G401 (cell line): Measurements from ENCODE around the gene SLCO4C1. TPM values are rescaled to one million over a fixed set of nuclear protein-coding genes. Genes with fewer than 3 reads are reported as not detected.

ENCODE experiments used
- DNase-seq: peaks from one replicate; pipeline ENCODE4 v3.0.0-alpha.2; 2015; ENCODE audit warnings: low spot score
- in situ Hi-C: cut with HindIII; loops from 2 replicates; pipeline ENCODE4 v1.10.0; 2016; ENCODE audit warnings: low sequenced_read_pairs, mixed read lengths
- total RNA-seq: library from RNA; depleted of rRNA; stranded (reverse); fragments of >200 nt; shearing (Covaris generic); gene quantifications from 2 replicates; pipeline ENCODE4 v1.2.3, GENCODE V29; 2014

Gene SLCO4C1
- total RNA-seq, 1 experiment from 2014 or later: not detected

DNA sequence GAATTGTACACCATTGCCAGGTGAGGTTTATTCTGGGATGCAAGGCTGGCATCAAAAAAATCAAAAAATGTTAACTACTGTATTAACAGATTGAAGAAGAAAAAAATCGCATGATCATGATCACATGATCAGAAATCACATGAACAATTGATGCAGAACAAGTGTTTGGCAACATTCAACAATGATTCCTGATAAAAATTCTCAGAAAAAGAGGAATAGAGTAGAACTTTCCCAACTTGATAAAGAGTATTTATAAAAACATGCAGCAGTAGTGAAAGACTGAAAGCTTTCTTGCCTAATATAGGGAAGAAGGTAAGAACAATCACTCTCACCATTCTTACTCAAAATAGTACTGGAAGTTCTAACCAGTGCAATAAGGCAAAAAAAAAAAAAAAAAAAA lies 16.4 kb downstream of the SLCO4C1 start:
- DNase-seq: no peak
- in situ Hi-C loops: no loop called here

DNA sequence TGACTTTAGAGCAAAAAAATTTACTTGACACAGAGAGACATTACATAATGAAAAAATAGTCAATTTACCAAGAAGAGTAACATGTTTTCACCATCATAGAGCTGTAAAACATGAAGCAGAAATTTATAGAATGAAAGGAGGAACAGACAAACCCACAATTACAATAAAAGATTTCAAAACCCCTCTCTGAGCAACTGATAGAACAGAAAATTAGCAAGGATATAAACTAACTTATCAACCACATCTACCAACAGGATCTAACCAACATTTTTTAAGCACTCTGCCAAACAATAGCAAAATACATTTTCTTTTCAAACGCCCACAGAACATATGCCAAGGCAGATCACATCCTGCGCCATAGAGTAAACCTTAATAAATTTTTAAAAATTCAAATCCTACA lies 17.9 kb downstream of the SLCO4C1 start:
- DNase-seq: no peak
- in situ Hi-C loops: no loop called here

DNA sequence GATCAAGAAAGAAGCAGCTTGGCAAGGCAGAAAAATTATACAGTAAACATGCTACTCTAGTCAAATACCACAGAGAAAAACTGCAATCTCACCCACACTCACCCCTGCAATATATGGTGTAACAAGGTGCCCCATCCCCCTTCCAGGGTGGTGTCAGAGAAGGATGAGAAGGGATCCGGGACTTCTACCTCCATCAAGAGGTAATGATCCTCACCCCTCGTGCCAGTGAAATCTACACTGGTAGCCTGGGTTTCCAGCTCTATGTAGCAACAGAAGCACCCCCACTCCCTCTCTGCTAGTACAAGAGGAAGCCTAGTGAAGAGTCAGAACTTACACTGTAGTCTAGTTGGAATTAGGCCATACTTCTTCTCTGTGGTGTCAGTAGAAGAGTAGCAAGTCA lies 18.9 kb downstream of the SLCO4C1 start:
- DNase-seq: no peak
- in situ Hi-C loops: no loop called here

DNA sequence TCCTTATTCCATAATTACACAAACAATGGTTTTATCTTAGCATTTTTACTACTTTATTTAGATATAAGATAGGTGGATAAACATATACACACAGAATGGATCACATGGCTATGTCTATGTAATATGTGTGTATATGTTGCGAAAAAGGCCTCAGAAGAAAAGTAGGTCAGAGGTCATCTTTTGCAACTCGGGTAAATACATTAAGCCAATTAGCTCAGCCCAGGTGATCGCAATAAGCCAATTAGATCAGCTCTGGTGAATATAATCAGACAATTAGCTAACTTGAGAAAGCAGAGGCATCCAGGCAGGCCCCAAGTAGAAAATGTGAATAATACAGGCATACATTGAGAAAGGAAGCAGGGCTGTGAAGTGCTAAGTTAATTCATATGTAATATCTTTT lies 24.3 kb downstream of the SLCO4C1 start:
- no peak for DNase-seq
- in situ Hi-C loops: no loop called here

DNA sequence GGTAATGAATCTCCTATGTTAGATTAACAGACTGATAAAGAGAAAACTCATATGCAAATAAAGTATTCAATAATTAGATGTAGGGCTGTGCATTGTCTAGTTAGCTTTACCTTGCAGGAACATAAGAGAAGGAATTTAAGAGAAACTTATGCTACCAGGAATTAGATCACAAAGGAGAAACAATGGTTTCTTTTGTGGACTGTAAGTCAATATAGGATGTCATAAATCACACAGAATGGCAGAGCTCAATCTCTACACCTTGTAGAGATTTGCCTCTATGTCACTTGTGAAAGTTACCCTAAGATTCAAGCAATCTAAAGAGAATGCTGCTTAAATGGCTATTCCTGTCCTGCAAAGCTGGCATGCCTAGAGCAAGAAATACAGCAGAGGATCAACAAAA lies 26.0 kb downstream of the SLCO4C1 start:
- in situ Hi-C loops: no loop called here
- DNase-seq: no peak

DNA sequence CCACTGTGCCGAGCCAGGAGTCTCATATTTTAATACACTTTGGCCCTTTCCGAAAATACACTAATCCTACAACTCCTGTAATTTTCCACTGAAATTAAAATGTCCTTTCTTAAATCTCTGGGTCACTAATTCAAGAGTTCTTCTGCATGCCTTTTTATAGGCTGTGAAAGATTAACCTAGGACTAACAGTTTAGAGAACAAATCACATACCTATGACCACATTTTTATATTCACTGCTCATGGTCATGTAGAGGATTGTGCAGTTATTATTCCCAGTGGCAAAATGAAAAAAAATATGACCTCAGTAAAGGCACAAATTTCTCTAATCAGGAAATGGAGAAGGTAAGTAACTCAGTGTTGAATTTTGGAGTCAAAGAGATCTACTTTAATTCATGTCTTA lies 33.4 kb downstream of the SLCO4C1 start:
- DNase-seq: no peak
- in situ Hi-C loops: no loop called here

DNA sequence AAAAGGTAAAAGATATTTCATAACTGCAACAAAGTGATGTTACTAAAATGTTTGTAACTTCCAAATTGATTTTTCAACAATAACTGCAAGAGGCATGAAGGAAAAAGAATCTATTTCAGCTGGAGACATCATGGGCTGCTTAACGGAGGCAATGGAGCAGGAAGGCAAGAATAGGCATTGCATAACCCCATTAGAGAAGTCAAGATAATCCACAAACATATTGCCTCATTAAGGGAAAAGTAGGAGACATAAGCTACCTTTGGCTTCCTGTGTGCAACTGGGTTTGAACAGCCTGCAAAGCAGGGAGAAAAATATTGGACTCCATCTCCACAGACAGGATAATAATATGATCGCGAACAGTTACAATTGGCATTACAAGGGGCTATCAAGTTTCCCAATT lies 46.7 kb downstream of the SLCO4C1 start:
- in situ Hi-C loops: no loop called here

DNA sequence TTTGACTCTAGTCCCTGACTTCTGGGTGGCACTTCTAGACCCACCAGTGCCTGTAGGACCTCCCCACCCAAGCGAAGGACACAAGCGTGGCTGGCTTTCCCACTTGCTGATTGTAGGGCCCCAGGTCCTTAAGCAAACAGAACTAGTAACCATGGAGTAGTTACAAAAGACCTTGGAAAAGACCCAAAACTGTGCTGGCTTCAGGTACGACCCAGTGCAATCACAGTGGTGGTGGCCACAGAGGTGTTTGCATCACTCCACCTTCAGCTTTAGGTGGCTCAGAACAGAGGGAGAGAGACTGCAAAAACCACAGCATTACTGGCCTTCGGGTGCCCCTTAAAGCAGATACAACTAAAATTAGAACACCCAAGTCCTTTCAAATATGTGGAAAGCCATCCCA lies 52.9 kb downstream of the SLCO4C1 start:
- in situ Hi-C loops: no loop called here
- no peak for DNase-seq

More for the DNA sequence above, 46.7 kb downstream of the SLCO4C1 start:
- no peak for DNase-seq

DNA sequence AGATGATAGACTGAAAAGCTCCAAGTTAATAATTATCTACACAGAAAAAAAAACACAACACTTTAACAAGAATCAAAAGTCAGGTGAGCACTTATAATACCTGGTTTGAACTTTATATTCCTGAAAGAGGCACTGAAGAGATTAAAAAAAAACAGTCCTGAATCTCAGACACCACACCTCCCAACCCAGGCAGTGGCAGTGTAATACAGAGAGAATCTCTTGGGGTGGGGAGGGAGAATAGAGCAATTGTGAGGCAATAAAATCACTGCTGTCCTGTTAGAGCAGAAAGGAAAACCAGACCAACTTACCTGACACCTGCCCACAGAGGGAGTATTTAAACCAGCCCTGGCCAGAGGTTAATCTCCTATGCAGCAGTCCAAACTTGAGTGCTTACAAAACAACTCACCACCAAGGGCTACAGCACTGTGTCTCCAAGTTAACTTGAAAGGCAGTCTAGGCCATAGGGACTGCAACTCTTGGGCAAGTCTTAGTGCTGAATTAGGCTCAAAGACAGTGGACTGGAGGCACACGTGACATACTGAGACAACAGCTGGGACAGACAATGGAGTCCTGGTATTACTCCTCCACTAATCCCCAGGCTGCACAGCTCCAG lies 54.2 kb downstream of the SLCO4C1 start:
- DNase-seq: no peak
- in situ Hi-C loops: no loop called here

DNA sequence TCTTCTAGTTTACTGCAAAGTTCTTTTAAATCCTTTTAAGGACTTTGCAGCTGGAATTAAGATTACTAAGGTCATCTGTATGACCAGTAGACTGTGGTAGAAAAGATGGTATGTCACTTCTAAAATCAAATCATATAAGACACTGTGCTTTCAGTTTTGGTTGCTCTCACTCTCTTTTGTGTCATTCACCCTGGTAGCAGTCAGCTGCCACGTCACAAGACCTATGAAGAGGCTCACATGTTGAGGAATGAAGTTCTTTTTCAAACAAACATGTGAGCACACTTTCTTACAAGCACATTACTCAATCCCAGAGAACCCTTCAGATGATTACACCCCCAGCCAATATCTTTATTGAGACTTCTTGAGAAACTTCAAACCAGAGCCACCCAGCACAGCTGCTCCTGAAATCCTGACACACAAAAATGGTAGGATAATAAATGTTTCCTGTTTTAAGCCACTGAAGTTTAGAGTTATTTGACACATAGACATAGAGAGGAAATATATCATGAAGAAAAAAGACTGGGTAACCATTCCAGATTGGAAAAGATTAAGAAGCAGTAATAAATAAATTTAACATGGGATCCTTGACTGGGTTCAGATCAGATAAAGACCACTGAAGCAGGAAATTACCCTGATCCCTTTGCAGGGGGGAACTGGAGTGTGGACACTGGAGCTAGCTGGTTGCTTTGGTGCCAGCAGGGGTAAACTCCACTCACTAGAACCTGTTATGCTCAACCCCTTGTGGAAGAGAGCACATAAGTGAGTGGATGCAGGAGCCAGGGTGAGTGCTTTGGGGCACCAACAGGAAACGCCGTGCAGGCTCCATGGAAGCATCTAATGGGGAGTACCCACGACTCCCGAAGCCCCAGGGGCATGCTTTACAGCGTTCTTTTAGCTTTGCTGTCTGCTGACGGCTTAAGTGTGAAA lies 64.1 kb downstream of the SLCO4C1 start:
- in situ Hi-C loops: no loop called here
- DNase-seq: no peak

DNA sequence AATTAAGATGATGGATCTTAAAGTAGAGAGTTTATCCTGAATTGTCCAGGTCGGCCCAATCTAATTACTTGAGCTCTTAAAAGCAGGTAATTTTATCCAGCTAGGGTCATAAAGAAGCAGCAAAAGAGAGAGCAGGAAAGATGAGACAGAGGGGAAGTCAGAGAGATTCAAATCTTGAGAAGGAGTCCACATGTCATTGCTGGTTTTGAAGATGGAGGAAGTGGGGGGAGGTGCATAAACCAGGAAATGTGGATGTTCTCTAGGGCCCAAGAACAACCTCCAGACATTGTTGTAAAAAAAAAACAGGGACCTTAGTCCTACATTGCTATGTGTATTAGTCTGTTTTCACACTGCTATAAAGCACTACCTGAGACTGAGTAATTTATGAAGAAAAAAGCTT lies 66.4 kb downstream of the SLCO4C1 start:
- in situ Hi-C loops: no loop called here
- DNase-seq: no peak

DNA sequence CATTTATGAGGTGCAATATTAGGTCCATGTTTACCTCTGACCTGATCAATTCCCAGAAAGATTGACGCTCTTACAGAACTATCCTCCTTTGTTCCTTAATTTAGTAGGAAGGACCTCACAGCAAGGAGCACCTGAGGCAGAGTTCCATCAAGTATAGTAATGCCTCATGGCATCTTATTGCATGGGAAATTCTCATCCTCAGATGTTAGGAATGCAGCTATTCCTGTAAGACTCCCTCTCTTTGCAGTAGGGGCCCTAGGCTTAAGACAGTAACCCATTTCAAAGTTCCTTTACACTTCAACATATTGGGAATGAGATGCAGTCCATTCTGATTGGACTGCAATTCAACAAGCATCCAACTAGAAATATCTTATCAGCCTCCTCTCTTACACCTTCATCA lies 69.8 kb downstream of the SLCO4C1 start:
- no peak for DNase-seq
- in situ Hi-C loops: no loop called here

DNA sequence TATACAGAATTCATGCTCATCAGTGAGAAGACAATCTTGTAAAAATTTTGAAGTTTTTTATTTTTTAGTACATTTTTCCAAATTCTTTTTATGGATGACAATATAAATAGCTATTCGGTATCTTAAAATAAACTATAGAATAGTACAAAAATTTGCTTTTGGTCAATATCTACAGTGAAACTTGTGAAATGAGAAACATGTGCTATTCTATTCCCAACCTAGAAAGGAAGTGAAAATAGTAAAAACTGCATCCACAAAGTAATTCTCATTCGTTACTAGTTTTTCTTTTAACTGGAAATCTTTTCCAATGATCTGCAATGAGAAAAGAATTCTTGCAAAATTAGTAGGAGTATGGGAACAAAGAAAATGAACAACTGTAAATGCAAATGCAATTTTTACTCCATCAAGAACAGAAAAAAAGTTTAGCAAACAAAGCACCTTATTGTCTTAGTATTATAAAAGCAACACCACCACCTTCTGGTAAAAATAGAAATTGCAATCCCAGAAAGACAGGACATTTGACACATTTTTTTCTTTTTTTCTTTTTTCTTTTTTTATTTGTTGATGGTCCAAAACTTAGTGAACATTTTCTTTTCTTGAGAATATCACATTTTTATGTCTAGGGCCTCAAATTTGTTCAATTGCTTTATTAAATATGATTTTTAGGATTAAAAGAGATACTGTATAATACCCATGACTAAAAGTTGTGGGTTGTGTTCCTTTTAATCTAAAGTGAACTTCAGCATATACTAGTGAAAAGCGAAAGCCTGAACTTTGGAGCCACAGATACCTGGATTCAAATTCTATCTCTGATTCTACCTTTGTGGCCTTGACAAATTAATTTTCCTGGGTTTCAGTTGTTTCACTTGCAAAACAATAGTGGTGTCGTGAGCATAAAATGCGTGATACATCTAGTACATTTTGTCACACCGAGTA lies 72.3 kb downstream of the SLCO4C1 start:
- peak; percentile 7 for DNase-seq
- in situ Hi-C loops: no loop called here

DNA sequence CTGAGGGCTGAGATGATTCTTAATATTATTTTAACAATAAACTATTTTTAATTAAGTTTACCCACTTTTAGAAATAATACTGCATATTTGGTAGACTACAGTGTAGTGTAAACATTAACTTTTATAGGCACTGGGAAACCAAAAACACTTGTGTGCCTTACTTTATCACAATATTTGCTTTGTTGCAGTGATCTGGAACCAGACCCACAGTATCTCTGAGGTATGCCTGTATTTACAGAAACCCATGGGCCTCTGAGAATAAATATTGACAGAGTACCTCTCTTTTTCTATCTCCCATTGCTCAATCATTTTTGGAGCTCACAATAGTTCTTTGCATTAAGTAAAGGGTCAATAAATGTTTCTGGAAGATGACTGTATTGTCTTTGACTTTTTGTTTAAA lies 73.3 kb downstream of the SLCO4C1 start:
- in situ Hi-C loops: no loop called here
- DNase-seq: no peak

DNA sequence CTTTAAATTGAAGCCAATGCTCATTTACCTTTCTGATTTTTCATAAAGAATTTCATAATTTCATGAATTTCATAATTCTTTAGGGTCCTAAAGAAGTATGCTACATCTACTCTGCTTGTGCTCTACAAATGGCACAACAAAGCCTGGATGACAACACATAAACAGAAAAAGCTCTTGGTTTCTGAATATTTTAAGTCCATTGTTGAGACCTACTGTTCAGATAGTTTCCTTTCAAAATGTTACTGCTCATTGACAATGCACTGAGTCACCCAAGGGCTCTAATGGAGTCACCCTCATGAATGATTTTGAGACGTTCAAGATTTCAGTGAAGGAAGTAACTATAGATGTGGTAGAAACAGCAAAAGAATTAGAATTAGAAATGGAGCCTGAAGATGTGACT lies 74.1 kb downstream of the SLCO4C1 start:
- DNase-seq: no peak
- in situ Hi-C loops: no loop called here

DNA sequence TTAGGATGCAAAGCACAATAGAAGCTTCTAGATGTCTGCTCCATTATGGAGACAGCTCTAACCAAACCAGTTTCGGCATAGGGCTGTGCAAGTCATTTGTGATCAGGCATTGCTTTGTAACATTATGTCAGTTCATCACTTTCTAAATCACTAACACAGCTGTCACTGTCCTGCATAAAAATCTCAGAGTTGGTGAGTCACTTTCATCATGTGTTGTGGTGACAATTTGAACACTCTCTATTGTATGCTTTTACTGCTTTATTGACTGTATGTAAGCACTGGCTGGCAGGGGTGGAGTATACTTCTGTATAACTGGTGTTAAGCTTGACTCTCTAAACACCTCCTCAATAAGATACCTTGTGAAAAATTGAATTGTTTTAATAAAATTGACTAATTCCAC lies 77.9 kb downstream of the SLCO4C1 start:
- no peak for DNase-seq
- in situ Hi-C loops: no loop called here

DNA sequence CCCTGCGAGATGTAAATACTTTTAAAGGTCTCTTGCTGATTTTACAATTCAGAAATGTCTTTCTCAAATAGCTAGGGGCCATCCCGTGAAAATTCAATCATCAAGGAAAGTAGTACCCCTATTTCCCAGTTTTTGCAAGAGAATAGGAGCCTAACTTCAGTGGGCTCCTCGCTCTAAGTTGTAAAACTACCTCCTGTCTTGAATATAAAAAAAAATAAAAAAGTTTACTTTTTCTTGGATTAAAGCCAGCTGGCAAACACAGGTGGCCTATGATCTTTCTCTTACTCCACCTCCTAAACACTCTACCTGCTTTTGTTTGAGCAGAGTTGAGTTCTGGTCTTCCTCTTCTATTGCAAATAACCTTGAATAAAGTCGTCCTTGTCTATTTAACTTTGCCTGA lies 79.4 kb downstream of the SLCO4C1 start:
- no peak for DNase-seq
- in situ Hi-C loops: no loop called here

DNA sequence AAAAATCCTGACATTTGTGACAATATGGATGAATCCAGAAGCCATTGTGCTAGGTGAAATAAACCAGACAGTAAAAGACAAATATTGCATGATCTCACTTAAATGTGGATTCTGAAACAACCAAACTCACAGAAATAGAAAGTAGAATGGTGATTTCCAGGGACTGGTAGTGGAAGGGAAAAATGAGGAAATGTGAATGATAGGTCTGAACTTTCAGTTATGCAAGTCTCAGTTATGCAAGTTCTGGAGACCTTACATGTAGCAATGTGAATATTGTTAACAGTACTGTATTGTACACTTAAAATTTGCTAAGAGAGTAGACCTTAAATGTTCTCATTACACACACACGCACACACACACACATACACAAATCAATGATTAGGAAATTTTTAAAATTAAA lies 84.9 kb downstream of the SLCO4C1 start:
- no peak for DNase-seq
- in situ Hi-C loops: no loop called here

DNA sequence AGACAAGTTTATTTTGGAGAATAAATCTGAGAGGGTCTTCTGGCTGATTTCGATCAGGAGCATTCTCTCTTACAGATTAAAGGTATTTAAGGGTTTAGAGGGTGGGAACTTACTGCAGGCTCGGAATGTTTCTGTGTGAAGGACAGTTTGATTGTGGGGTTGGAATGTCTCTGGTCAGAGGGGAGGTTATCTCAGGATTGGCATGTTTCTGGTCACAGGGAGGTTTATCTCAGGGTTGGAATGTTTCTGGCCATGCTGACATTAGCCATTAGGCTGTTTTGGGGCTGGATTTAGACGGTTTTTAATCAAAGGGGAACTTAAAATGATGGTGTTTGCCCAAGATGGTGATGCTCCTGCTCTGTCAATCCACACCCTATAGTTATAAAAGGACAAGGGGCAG lies 95.2 kb downstream of the SLCO4C1 start:
- in situ Hi-C loops: no loop called here
- DNase-seq: no peak

DNA sequence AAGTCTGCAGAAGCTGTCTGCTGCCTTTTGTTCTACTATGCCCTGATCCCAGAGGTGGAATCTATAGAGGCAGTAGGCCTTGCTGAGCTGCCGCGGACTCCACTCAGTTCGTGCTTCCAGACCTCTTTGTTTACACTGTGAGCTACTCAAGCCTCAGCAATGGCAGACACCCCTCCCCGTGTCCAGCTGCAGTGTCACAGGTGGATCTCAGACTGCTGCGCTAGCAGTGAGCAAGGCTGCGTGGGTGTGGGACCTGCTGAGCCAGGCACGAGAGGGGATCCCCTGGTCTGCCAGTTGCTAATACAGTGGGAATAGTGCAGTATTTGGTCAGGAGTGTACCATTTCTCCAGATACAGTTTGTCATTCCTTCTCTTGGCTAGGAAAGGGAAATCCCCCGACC lies 99.6 kb downstream of the SLCO4C1 start:
- in situ Hi-C loops: no loop called here
- no peak for DNase-seq
